HFF-Myc (cell line): ENCODE measurements around the gene UVRAG.

Experiments used
- DNase-seq: peaks from one replicate; pipeline ENCODE4 v3.0.0-alpha.2; 2011; ENCODE audit warnings: low read depth; ENCODE audit errors: extremely low read depth
- H3K4me3 ChIP-seq: replicated peaks from 2 replicates; pipeline ENCODE4 v1.5.1; 2011; ENCODE audit warnings: low read depth, mild to moderate bottlenecking, control low read depth, low read length
- TF ChIP-seq, protein P1 (sequence below): IDR thresholded peaks from 2 replicates; pipeline ENCODE4 v1.5.1; 2012; ENCODE audit warnings: mild to moderate bottlenecking, low read depth, low read length, control low read depth; ENCODE audit errors: missing control alignments

UVRAG gene

DNA sequence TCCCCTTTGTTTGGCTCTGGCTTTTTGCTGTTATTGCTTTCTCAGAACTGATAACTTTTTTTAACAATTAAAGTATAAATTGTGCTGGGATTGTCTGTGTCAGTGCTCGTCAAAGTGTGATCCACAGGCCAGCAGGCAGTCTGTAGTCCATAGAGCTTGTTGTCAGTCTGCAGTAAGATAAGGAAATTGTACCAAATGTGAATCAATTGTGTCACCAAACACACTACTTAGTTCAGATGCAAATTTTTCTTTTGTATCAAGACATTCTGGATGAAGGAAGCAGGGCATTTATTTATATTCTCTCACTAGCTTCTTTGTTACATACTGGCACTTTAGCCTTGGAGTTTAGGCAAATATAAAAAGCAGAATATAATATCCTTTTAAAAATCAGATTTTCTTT, 270.3 kb downstream of the UVRAG start:
- DNase-seq: no peak
- TF ChIP-seq, protein P1, sequence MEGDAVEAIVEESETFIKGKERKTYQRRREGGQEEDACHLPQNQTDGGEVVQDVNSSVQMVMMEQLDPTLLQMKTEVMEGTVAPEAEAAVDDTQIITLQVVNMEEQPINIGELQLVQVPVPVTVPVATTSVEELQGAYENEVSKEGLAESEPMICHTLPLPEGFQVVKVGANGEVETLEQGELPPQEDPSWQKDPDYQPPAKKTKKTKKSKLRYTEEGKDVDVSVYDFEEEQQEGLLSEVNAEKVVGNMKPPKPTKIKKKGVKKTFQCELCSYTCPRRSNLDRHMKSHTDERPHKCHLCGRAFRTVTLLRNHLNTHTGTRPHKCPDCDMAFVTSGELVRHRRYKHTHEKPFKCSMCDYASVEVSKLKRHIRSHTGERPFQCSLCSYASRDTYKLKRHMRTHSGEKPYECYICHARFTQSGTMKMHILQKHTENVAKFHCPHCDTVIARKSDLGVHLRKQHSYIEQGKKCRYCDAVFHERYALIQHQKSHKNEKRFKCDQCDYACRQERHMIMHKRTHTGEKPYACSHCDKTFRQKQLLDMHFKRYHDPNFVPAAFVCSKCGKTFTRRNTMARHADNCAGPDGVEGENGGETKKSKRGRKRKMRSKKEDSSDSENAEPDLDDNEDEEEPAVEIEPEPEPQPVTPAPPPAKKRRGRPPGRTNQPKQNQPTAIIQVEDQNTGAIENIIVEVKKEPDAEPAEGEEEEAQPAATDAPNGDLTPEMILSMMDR: no peak
- no peak overlapping the region for H3K4me3 ChIP-seq

DNA sequence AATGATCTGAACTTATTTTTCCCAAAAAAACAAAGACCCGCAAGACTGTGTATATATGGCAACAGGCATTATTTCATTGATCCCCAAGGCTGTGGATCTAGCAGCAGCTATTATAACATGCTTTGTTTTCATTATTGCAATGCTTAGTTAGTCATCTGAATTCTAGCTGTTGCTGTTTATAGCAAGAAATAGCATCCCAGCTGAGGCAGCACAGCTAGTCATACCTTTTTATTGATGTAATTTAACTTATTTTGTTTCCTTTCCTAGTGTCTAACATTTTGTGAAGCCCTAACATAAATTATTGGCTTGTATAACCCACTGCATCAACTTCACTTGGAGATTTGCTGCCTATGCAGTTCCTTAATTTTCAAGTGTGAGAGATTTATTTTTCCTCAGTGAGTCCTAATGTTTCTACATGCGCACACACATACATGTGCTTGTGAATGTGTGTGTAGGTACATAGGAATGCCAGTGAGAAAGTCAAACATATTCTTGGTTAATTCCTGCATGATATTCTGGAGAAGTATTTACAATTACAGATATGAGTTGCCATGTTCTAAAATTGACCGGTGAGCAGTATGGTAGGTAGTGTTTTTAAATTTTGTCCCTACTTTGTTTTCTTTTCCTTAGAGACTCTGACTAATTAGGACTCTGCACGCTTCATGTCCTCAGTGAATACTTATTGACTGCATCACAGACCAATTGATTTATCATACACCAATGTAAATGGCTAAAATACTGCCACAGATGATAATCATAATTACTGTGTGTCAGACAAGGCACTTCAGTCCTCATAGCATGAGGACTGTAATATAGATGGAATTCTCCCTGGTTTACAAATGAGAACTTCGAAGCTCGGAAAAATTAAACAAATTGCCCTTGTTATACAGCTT, 272.0 kb downstream of the UVRAG start:
- no peak overlapping the region for H3K4me3 ChIP-seq
- no peak for DNase-seq
- TF ChIP-seq, protein P1: no peak

DNA sequence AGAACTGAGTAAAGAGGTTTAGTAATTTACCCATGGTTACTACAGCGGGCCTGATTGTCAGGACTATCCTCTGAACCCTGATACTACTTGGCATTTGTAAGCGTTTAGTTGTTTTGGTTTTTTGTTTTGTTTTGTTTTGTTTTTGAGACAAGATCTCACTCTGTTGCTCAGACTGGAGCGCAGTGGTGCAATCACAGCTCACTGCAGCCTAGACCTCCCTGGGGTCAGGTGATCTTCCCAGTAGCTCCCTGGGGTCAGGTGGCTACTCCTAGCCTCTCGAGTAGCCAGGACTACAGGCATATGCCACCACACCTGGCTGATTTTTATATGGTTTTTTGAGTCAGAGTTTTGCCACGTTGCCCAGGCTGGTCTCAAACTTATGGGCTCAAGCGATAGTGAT, 272.7 kb downstream of the UVRAG start:
- DNase-seq: no peak
- no peak overlapping the region for H3K4me3 ChIP-seq
- TF ChIP-seq, protein P1: no peak

DNA sequence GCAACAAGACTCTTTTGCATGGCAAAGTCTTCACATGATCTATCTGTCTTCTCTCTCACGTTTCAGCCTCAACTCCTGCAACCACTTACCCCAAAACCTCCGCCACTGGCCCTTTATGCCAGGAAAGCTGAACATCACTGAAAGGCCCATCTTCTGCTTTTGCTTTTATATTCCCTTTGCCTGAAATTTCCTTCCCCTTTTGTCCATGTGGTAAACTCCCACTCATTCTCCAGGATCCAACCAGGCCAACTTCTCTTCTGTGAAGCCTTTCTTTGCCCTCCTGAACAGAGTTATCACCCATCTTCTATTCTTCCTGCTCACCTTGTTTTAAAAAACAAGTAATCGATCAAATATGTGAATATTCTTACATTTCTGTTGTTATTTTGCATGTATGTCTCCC, 273.5 kb downstream of the UVRAG start:
- no peak overlapping the region for H3K4me3 ChIP-seq
- DNase-seq: no peak
- TF ChIP-seq, protein P1: no peak

DNA sequence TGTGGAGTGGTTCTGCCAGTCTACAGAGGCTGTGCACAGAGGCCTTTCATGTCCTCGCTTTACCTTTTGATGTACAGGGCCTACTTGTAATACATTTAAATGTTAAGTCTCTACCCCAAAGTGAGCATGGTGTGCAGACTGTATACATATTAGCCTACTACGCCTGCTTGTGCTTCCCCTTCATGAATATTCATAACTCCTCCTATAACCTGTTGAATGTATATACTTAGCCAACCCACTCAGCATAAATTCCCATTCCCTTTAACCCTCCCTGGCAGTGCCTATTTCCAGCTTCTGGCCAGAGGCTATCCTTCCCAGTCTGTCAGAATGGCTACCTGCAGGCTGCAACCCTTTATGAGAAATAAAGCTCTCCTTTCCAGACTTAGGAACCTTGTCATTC, 275.2 kb downstream of the UVRAG start:
- TF ChIP-seq, protein P1: no peak
- DNase-seq: no peak
- no peak overlapping the region for H3K4me3 ChIP-seq

DNA sequence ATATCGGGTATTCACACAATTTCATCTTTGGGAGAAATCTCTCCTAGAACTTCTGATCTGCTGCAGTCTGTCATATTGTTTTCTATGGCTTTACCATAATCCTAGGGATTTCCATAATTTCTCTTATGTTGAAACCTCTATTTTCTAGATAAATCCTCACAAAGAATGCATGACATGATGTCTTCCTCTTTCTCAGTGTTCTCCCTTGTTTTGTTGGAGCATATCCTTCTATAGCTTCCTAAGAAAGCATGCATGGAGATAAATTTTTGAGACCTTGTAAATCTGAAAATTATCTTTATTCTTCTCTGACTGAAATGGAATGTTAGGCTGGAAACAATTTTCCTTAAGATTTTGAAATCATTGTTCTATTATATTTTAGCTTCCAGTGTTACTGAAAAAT, 275.8 kb downstream of the UVRAG start:
- DNase-seq: no peak
- no peak overlapping the region for H3K4me3 ChIP-seq
- TF ChIP-seq, protein P1: no peak
